ENCODE data around the gene GOLGA1.

Gene GOLGA1

GRCh38 chr9:124886866-124887492 is 53.9 kb downstream of the GOLGA1 start:
- H3K27me3 ChIP-seq (ENCODE audit: insufficient read depth, poor library complexity, severe bottlenecking), result no peaks in the 10 kb centered on the region
- no peak for DNase-seq (ENCODE audit: low read depth in 1 of 2, low spot score in 1 of 2)
- H3K4me3 ChIP-seq (replicated peaks; ENCODE audit: insufficient read depth, low read length), result no peak overlapping the region
- no peak for TF ChIP-seq GABPA (IDR thresholded peaks at IDR 0.05; ENCODE audit: low read depth)
- TF ChIP-seq, protein P1, sequence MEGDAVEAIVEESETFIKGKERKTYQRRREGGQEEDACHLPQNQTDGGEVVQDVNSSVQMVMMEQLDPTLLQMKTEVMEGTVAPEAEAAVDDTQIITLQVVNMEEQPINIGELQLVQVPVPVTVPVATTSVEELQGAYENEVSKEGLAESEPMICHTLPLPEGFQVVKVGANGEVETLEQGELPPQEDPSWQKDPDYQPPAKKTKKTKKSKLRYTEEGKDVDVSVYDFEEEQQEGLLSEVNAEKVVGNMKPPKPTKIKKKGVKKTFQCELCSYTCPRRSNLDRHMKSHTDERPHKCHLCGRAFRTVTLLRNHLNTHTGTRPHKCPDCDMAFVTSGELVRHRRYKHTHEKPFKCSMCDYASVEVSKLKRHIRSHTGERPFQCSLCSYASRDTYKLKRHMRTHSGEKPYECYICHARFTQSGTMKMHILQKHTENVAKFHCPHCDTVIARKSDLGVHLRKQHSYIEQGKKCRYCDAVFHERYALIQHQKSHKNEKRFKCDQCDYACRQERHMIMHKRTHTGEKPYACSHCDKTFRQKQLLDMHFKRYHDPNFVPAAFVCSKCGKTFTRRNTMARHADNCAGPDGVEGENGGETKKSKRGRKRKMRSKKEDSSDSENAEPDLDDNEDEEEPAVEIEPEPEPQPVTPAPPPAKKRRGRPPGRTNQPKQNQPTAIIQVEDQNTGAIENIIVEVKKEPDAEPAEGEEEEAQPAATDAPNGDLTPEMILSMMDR (IDR thresholded peaks at IDR 0.05; ENCODE audit: insufficient read depth, low read length), result no peak
- no peak for TF ChIP-seq SPI1 (IDR thresholded peaks at IDR 0.05; ENCODE audit: borderline replicate concordance, low read depth)
- TF ChIP-seq, protein P2, sequence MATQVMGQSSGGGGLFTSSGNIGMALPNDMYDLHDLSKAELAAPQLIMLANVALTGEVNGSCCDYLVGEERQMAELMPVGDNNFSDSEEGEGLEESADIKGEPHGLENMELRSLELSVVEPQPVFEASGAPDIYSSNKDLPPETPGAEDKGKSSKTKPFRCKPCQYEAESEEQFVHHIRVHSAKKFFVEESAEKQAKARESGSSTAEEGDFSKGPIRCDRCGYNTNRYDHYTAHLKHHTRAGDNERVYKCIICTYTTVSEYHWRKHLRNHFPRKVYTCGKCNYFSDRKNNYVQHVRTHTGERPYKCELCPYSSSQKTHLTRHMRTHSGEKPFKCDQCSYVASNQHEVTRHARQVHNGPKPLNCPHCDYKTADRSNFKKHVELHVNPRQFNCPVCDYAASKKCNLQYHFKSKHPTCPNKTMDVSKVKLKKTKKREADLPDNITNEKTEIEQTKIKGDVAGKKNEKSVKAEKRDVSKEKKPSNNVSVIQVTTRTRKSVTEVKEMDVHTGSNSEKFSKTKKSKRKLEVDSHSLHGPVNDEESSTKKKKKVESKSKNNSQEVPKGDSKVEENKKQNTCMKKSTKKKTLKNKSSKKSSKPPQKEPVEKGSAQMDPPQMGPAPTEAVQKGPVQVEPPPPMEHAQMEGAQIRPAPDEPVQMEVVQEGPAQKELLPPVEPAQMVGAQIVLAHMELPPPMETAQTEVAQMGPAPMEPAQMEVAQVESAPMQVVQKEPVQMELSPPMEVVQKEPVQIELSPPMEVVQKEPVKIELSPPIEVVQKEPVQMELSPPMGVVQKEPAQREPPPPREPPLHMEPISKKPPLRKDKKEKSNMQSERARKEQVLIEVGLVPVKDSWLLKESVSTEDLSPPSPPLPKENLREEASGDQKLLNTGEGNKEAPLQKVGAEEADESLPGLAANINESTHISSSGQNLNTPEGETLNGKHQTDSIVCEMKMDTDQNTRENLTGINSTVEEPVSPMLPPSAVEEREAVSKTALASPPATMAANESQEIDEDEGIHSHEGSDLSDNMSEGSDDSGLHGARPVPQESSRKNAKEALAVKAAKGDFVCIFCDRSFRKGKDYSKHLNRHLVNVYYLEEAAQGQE (IDR thresholded peaks at IDR 0.05; ENCODE audit: insufficient replicate concordance, low read depth), result no peak
- TF ChIP-seq POLR2AphosphoS5 (IDR thresholded peaks at IDR 0.05; ENCODE audit: low read depth), result no peak
- H3K27ac ChIP-seq (replicated peaks), result no peak overlapping the region

DNA sequence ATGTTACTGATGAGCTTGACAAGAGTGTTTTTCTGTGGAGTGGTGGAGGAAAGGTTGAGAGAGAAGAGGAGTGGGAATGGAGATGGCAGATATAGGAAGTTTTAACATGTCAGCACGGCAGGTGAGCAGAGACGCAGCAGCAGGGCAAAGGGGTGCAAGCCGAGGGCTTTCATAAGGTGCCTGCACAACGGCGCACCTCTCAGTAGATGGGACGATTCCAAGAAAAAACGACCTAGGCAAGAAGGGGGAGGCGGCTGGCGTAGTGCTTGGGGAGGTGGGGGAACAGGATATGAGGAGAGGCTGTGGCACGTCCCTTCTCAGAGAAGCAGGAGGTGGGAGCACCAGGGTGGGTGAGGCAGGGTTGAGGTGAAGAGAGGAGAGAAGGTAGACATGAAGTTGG is 54.4 kb downstream of the GOLGA1 start:
- TF ChIP-seq, protein P2 (IDR thresholded peaks at IDR 0.05; ENCODE audit: insufficient replicate concordance, low read depth), result no peak
- no peak for TF ChIP-seq POLR2AphosphoS5 (IDR thresholded peaks at IDR 0.05; ENCODE audit: low read depth)
- TF ChIP-seq SPI1 (IDR thresholded peaks at IDR 0.05; ENCODE audit: borderline replicate concordance, low read depth), result no peak
- TF ChIP-seq, protein P1 (IDR thresholded peaks at IDR 0.05; ENCODE audit: insufficient read depth, low read length), result no peak
- TF ChIP-seq GABPA (IDR thresholded peaks at IDR 0.05; ENCODE audit: low read depth), result no peak
- DNase-seq (ENCODE audit: low read depth in 1 of 2, low spot score in 1 of 2), result no peak
- no peaks in the 10 kb centered on the region for H3K27me3 ChIP-seq (ENCODE audit: insufficient read depth, poor library complexity, severe bottlenecking)
- H3K4me3 ChIP-seq (replicated peaks; ENCODE audit: insufficient read depth, low read length), result no peak overlapping the region
- H3K27ac ChIP-seq (replicated peaks), result no peak overlapping the region

GRCh38 chr9:124885551-124885950 is 55.3 kb downstream of the GOLGA1 start:
- DNase-seq (ENCODE audit: low read depth in 1 of 2, low spot score in 1 of 2), result no peak
- TF ChIP-seq POLR2AphosphoS5 (IDR thresholded peaks at IDR 0.05; ENCODE audit: low read depth) (no peak), GABPA (IDR thresholded peaks at IDR 0.05; ENCODE audit: low read depth) (no peak), SPI1 (IDR thresholded peaks at IDR 0.05; ENCODE audit: borderline replicate concordance, low read depth) (no peak)
- TF ChIP-seq, protein P2 (IDR thresholded peaks at IDR 0.05; ENCODE audit: insufficient replicate concordance, low read depth), result no peak
- Histone ChIP-seq H3K27me3 (ENCODE audit: insufficient read depth, poor library complexity, severe bottlenecking) (no peaks in the 10 kb centered on the region), H3K27ac (replicated peaks) (no peak overlapping the region), H3K4me3 (replicated peaks; ENCODE audit: insufficient read depth, low read length) (no peak overlapping the region)

Measured in HL-60 (cell line).